Fibroblast of skin of back (primary cell): ENCODE measurements around the gene TCF12.

Experiments
- DNase-seq: peaks from one replicate; pipeline ENCODE4 v3.0.0-alpha.2; 2013

The TCF12 gene

GRCh38 chr15:57223345-57223744, 304.9 kb downstream of the TCF12 start:
- DNase-seq, result no peak

- no peak for DNase-seq
Measured at GRCh38 chr15:57223887-57224286, 305.4 kb downstream of the TCF12 start.

GRCh38 chr15:57224664-57225063, 306.2 kb downstream of the TCF12 start:
- peak; percentile 69 for DNase-seq

GRCh38 chr15:57227166-57227565, 308.7 kb downstream of the TCF12 start:
- DNase-seq, result no peak

- DNase-seq, result peak; percentile 70
Measured at GRCh38 chr15:57227899-57228298, 309.5 kb downstream of the TCF12 start.

- no peak for DNase-seq
Measured at GRCh38 chr15:57228395-57228794, 310.0 kb downstream of the TCF12 start.

GRCh38 chr15:57229051-57229450, 310.6 kb downstream of the TCF12 start:
- DNase-seq, result no peak

GRCh38 chr15:57231559-57231958, 313.1 kb downstream of the TCF12 start:
- no peak for DNase-seq

GRCh38 chr15:57234156-57234555, 315.7 kb downstream of the TCF12 start:
- DNase-seq, result no peak

- DNase-seq, result no peak
Measured at GRCh38 chr15:57235186-57235585, 316.7 kb downstream of the TCF12 start.

- DNase-seq, result peak; percentile 90
Measured at GRCh38 chr15:57235873-57236272, 317.4 kb downstream of the TCF12 start.

- DNase-seq, result no peak
Measured at GRCh38 chr15:57236561-57237300, 318.3 kb downstream of the TCF12 start.

- no peak for DNase-seq
Measured at GRCh38 chr15:57237301-57237642, 318.8 kb downstream of the TCF12 start.

GRCh38 chr15:57237676-57238075, 319.2 kb downstream of the TCF12 start:
- no peak for DNase-seq

GRCh38 chr15:57245130-57245529, 326.7 kb downstream of the TCF12 start:
- DNase-seq, result no peak

GRCh38 chr15:57245714-57246113, 327.3 kb downstream of the TCF12 start:
- DNase-seq, result no peak

GRCh38 chr15:57248074-57248473, 329.6 kb downstream of the TCF12 start:
- no peak for DNase-seq

- peak; percentile 22 for DNase-seq
Measured at GRCh38 chr15:57251308-57251707, 332.9 kb downstream of the TCF12 start.

- peak; percentile 53 for DNase-seq
Measured at GRCh38 chr15:57251941-57252340, 333.5 kb downstream of the TCF12 start.

GRCh38 chr15:57253082-57253481, 334.6 kb downstream of the TCF12 start:
- DNase-seq, result no peak

GRCh38 chr15:57253500-57253899, 335.1 kb downstream of the TCF12 start:
- DNase-seq, result no peak

GRCh38 chr15:57255751-57256341, 337.4 kb downstream of the TCF12 start:
- no peak for DNase-seq

- no peak for DNase-seq
Measured at GRCh38 chr15:57256939-57257338, 338.5 kb downstream of the TCF12 start.

GRCh38 chr15:57259568-57260040, 341.2 kb downstream of the TCF12 start:
- DNase-seq, result no peak
